Esophagus squamous epithelium (tissue), 5 donors: Measurements from ENCODE around the gene APOLD1. TPM values are rescaled to one million over a fixed set of nuclear protein-coding genes. Genes with fewer than 3 reads are reported as not detected.
"Not testable (repeated sequence)": the region's sequence is repeated elsewhere in the genome, so short reads cannot be mapped to it uniquely, and the experiment has no call there.

Experiments
- DNase-seq: peaks from one replicate; lab custom pipeline; 2025; lab: John Stamatoyannopoulos, UW
- H3K27ac ChIP-seq, 4 donors: fragments of 200-600 bp; sonication (generic); one replicate each; pipeline ENCODE4 v1.5.1; 2016 to 2019; ENCODE audit warnings: mild to moderate bottlenecking in 1 of 4
- H3K27me3 ChIP-seq, 4 donors: fragments of 200-600 bp; sonication (generic); 1 replicate in 3 of 4; 2 replicates in 1 of 4; pipeline versions ENCODE4 v1.5.1 to v1.6.0; 2017 to 2021; ENCODE audit warnings: antibody characterized with exemption in 1 of 4
- H3K36me3 ChIP-seq, 3 donors: fragments of 200-600 bp; sonication (generic); one replicate each; pipeline ENCODE4 v1.5.1; 2016 to 2019
- H3K4me1 ChIP-seq, 3 donors: fragments of 200-600 bp; sonication (generic); one replicate each; pipeline ENCODE4 v1.5.1; 2017 to 2019
- H3K4me3 ChIP-seq, 4 donors: fragments of 200-600 bp; sonication (generic); 1 replicate in 3 of 4; 2 replicates in 1 of 4; pipeline ENCODE4 v1.5.1; 2016 to 2019; ENCODE audit warnings: mild to moderate bottlenecking in 2 of 4, moderate library complexity in 1 of 4
- H3K9me3 ChIP-seq, 3 donors: fragments of 200-600 bp; sonication (generic); one replicate each; pipeline ENCODE4 v1.5.1; 2016 to 2019
- POLR2A ChIP-seq, 4 donors: fragments of 450-650 bp; IDR thresholded peaks; one replicate each; pipeline ENCODE4 v1.6.1; 2017; ENCODE audit warnings: antibody characterized with exemption in 4 of 4, mild to moderate bottlenecking in 4 of 4, moderate library complexity in 3 of 4
- WGBS, 2 donors: methylation state at CpG; one replicate each; pipeline ENCODE4 v1.1.5; 2018; 5-methylcytosine and 5-hydroxymethylcytosine counted together
- intact Hi-C: fragments of 100-400 bp; cut with DNase I; formaldehyde crosslinking; loops from one replicate; pipeline ENCODE4 v1.15.0; 2022
- total RNA-seq, 4 donors: library from RNA; depleted of rRNA; stranded (reverse); fragments of >200 nt; gene quantifications; one replicate each; pipeline ENCODE4 v1.1.0, GENCODE V29; 2016
- TF ChIP-seq, protein P1 (sequence below), 6 experiments: fragments of 450-650 bp in 4 of 6; fragments of 200-600 bp in 2 of 6; sonication (generic) in 2 of 6; IDR thresholded peaks; one replicate each; pipeline ENCODE4 v1.5.1; 2016 to 2019; ENCODE audit warnings: antibody characterized with exemption in 6 of 6, mild to moderate bottlenecking in 4 of 6, moderate library complexity in 4 of 6
- donor health status: DM: yes; HTN: yes; CAD: no.

Gene APOLD1
- total RNA-seq, 4 donors from 2014 or later, result 2.5 to 14.1 (median 6.8) TPM

DNA sequence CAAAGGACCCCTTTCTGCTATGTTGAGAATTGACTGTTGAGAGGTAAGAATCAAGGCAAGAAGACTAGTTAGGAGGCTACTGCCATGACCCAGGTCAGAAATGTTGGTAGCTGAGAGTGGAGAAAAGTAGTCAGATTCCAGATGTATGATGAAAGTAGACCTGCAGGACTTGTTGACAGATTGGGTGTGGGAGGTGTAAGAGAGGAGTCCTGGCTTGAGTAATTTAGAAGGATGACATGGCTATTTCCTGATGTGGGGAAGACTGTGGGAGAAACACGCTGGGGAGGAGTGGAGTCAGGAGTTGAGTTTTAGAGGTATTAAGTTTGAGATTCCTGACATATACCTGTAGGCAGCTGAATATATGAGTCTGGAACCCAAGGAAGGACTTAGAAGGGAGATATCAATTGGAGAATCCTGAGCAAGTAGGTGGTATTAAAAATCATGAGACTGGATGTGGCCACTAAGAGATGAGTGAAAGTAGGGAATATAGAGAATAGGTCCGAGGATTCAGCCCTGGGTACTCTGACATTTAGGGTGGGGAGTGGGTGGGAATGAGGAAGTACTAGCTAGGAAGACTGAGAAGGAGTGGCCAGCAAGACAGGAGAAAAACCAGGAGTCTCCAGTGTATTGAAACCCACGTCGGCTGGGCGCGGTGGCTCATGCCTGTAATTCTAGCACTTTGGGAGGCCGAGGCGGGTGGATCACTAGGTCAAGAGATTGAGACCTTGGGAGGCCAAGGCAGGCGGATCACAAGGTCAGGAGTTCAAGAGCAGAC lies 15.1 kb downstream of the APOLD1 start:
- H3K4me3 ChIP-seq, result no peak overlapping the region
- TF ChIP-seq POLR2A (IDR thresholded peaks at IDR 0.05), result no peak
- TF ChIP-seq, protein P1, sequence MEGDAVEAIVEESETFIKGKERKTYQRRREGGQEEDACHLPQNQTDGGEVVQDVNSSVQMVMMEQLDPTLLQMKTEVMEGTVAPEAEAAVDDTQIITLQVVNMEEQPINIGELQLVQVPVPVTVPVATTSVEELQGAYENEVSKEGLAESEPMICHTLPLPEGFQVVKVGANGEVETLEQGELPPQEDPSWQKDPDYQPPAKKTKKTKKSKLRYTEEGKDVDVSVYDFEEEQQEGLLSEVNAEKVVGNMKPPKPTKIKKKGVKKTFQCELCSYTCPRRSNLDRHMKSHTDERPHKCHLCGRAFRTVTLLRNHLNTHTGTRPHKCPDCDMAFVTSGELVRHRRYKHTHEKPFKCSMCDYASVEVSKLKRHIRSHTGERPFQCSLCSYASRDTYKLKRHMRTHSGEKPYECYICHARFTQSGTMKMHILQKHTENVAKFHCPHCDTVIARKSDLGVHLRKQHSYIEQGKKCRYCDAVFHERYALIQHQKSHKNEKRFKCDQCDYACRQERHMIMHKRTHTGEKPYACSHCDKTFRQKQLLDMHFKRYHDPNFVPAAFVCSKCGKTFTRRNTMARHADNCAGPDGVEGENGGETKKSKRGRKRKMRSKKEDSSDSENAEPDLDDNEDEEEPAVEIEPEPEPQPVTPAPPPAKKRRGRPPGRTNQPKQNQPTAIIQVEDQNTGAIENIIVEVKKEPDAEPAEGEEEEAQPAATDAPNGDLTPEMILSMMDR (IDR thresholded peaks at IDR 0.05), result no peak
- no peaks in the 10 kb centered on the region for H3K36me3 ChIP-seq
- H3K27me3 ChIP-seq, result no peaks in the 10 kb centered on the region
- intact Hi-C loops, result no loop called here
- peaks cover 8 to 57% (median 27%) of the 10 kb centered on the region in 3 donors for H3K4me1 ChIP-seq
- no peak for DNase-seq
- H3K27ac ChIP-seq, result peak overlapping the region; percentile 68 to 85 (median 82)
- no peaks in the 10 kb centered on the region for H3K9me3 ChIP-seq
- WGBS, 2 donors, result 78 to 81% methylated on average over 8 to 9 of the region's 9 CpGs

DNA sequence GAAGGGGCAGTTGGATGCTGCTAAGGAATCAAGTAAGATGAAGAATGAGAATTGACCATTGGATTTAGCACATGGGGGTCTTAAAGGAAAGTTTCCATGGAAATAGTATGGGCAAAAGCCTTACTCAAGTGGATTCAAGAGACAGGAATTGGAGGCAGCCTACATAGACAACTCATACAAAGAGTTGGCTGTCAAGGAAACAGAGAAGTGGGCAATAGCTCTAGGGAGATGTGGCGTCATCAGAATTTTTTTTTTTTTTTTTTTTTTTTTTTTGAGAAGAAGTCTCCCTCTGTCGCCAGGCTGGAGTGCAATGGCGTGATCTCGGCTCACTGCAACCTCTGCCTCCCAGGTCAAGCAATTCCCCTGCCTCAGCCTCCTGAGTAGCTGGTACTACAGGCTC lies 16.2 kb downstream of the APOLD1 start:
- intact Hi-C loops, H3K27me3 ChIP-seq: not testable (repeated sequence)
- 81 to 86% methylated on average over 1 to 4 of the region's 4 CpGs for WGBS, 2 donors

DNA sequence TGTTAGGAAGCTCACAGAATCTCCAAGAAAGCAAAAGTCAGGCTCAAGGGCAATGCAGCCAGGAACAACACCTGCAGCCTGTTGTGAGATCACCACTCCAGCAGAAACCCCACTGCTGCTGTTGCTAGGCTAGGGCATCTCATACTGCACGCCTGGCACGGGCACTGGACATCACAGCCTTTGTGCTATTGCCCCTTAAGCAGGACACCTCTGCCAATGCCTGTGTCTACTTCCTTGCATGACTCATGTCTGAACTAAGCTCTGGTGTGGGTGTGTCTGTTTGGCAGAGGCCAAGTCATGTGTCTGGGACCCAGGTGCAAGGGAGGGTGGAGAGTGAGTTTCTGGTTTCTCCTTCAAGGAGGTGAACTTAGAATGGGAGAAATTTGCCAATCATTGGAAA lies 17.7 kb downstream of the APOLD1 start:
- H3K4me3 ChIP-seq, result no peak overlapping the region
- no peak for TF ChIP-seq POLR2A (IDR thresholded peaks at IDR 0.05)
- TF ChIP-seq, protein P1 (IDR thresholded peaks at IDR 0.05), result peak in 1 of 6 experiments; percentile 6
- intact Hi-C loops, result no loop called here
- no peaks in the 10 kb centered on the region for H3K36me3 ChIP-seq
- no peak for DNase-seq
- no peaks in the 10 kb centered on the region for H3K9me3 ChIP-seq
- no peaks in the 10 kb centered on the region for H3K27me3 ChIP-seq
- 17 to 31% methylated on average over 2 of the region's 2 CpGs for WGBS, 2 donors
- peak overlapping the region; percentile 74 to 90 (median 85) for H3K27ac ChIP-seq
- H3K4me1 ChIP-seq, result peaks cover 22 to 83% (median 42%) of the 10 kb centered on the region in 3 donors

More for the DNA sequence above, 16.2 kb downstream of the APOLD1 start:
- peaks cover 8 to 68% (median 27%) of the 10 kb centered on the region in 3 donors for H3K4me1 ChIP-seq
- not testable (repeated sequence) for H3K4me3 ChIP-seq, DNase-seq, H3K36me3 ChIP-seq, H3K9me3 ChIP-seq
- H3K27ac ChIP-seq, result peak overlapping the region in 3 of 4 donors; percentile 79 to 85 (median 84)

DNA sequence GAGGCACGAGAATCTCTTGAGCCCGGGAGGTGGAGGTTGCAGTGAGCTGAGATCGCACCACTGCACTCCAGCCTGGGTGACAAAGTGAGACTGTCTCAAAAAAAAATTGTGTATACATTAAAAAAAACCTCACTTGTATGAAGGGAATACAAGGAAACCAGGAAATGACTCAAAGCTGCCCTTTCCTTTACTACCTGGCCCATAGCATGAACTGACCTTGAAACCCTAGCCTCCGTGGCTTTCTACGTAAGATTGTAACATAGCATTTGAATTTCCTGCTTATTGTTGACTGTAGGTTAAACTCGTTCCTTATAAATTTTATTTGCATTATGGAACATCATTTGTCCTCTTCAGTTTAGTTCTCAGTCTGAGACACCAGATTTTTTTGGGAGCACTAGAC lies 18.6 kb downstream of the APOLD1 start:
- Histone ChIP-seq H3K4me1 (peaks cover 25 to 91% (median 50%) of the 10 kb centered on the region in 3 donors), H3K27ac (peak overlapping the region; percentile 74 to 90 (median 85)), H3K27me3 (no peaks in the 10 kb centered on the region), H3K4me3 (no peak overlapping the region), H3K36me3 (no peaks in the 10 kb centered on the region), H3K9me3 (no peaks in the 10 kb centered on the region)
- intact Hi-C loops, result no loop called here
- WGBS, 2 donors, result 34 to 57% methylated on average over 6 of the region's 6 CpGs
- TF ChIP-seq POLR2A (IDR thresholded peaks at IDR 0.05), result no peak
- TF ChIP-seq, protein P1 (IDR thresholded peaks at IDR 0.05), result no peak
- no peak for DNase-seq

DNA sequence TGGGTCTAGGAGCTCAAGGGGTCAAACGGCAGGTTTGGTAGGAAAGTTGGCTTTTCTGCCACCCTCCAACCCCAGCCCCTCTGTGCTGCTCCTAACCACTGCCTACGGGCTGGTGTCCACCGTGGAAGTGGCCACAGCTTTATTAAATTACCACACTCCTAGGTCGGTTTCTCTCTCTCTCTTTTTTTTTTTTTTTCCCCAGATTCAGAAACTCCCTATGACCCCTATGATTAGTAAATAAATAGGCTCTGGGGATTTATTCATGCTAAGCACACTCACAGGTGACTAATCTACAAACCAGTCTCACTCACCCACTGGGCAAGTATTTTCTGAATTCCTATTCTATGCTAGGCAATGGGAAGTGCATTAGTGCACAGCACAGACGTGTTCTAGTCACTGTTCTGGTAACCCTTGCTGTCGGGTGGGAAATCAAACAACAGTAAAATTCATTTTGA lies 19.0 kb downstream of the APOLD1 start:
- H3K27me3 ChIP-seq, result no peaks in the 10 kb centered on the region
- no peaks in the 10 kb centered on the region for H3K9me3 ChIP-seq
- H3K4me3 ChIP-seq, result no peak overlapping the region
- no peak for DNase-seq
- H3K4me1 ChIP-seq, result peaks cover 25 to 96% (median 53%) of the 10 kb centered on the region in 3 donors
- peak overlapping the region; percentile 74 to 90 (median 85) for H3K27ac ChIP-seq
- H3K36me3 ChIP-seq, result no peaks in the 10 kb centered on the region
- intact Hi-C loops, result no loop called here
- WGBS, 2 donors, result 24 to 46% methylated on average over 6 of the region's 6 CpGs
- TF ChIP-seq POLR2A (IDR thresholded peaks at IDR 0.05), result peak in 1 of 4 donors; percentile 13
- TF ChIP-seq, protein P1 (IDR thresholded peaks at IDR 0.05), result no peak
